Liver (tissue), 3 donors: ENCODE results near the gene SERPINA5.

Experiments
- EGR1 ChIP-seq, 2 donors: IDR thresholded peaks; 2 replicates each; pipeline ENCODE4 v1.6.1; 2016 to 2018; ENCODE audit warnings: antibody characterized with exemption in 2 of 2, low read depth in 2 of 2
- HNF4A ChIP-seq, 2 donors: conservative IDR thresholded peaks; 2 replicates each; pipeline ENCODE4 v1.6.1; 2016; ENCODE audit warnings: antibody characterized with exemption in 2 of 2, mild to moderate bottlenecking in 2 of 2
- RAD21 ChIP-seq, 2 donors: IDR thresholded peaks; 2 replicates each; pipeline ENCODE4 v1.6.1; 2016; ENCODE audit warnings: antibody characterized with exemption in 2 of 2, mild to moderate bottlenecking in 2 of 2
- RXRA ChIP-seq, 2 donors: IDR thresholded peaks; 2 replicates each; pipeline ENCODE4 v1.6.1; 2017 to 2018; ENCODE audit warnings: antibody characterized with exemption in 2 of 2, mild to moderate bottlenecking in 1 of 2
- TAF1 ChIP-seq: conservative IDR thresholded peaks from 2 replicates; pipeline ENCODE4 v1.6.1; 2016; ENCODE audit warnings: antibody characterized with exemption, mild to moderate bottlenecking
- TF ChIP-seq, protein P1 (sequence below): fragments of 150-350 bp; IDR thresholded peaks from 2 replicates; pipeline ENCODE4 v1.5.1; 2017; ENCODE audit warnings: improper control_type of control experiment, low read depth, low read length; ENCODE audit not compliant: missing input control
- TF ChIP-seq, protein P2 (sequence below): IDR thresholded peaks from 2 replicates; pipeline ENCODE4 v1.6.1; 2016; ENCODE audit warnings: antibody characterized with exemption
- TF ChIP-seq, protein P3 (sequence below): IDR thresholded peaks from 2 replicates; pipeline ENCODE4 v1.6.1; 2016; ENCODE audit warnings: antibody characterized with exemption, mild to moderate bottlenecking
- donor health status: healthy.
- donor health status: healthy.

DNA sequence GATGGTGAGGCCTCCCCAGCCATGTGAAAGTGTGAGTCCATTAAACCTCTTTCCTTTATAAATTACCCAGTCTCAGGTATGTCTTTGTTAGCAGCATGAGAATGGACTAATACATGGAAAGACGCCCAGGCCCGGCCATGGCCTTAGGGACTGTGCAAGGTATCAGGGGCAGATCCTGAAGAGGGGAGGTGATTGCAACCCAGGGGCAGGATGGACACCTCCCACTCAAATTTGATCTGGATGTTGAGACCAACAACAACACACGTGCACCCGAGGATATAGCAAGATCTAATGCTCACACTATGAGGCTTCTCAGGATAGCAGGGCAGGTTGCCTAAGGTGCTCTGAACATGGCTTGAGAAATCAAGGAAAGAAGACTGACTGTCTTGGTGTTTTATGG lies 33.5 kb upstream of the SERPINA5 start:
- TF ChIP-seq, protein P1, sequence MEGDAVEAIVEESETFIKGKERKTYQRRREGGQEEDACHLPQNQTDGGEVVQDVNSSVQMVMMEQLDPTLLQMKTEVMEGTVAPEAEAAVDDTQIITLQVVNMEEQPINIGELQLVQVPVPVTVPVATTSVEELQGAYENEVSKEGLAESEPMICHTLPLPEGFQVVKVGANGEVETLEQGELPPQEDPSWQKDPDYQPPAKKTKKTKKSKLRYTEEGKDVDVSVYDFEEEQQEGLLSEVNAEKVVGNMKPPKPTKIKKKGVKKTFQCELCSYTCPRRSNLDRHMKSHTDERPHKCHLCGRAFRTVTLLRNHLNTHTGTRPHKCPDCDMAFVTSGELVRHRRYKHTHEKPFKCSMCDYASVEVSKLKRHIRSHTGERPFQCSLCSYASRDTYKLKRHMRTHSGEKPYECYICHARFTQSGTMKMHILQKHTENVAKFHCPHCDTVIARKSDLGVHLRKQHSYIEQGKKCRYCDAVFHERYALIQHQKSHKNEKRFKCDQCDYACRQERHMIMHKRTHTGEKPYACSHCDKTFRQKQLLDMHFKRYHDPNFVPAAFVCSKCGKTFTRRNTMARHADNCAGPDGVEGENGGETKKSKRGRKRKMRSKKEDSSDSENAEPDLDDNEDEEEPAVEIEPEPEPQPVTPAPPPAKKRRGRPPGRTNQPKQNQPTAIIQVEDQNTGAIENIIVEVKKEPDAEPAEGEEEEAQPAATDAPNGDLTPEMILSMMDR, result no peak
- TF ChIP-seq TAF1 (no peak), RXRA (IDR thresholded peaks at IDR 0.05) (no peak), RAD21 (IDR thresholded peaks at IDR 0.05) (no peak), HNF4A (conservative IDR thresholded peaks at IDR 0.05) (no peak), EGR1 (IDR thresholded peaks at IDR 0.05; ENCODE audit: low read depth in 2 of 2) (no peak)
- TF ChIP-seq, protein P2, sequence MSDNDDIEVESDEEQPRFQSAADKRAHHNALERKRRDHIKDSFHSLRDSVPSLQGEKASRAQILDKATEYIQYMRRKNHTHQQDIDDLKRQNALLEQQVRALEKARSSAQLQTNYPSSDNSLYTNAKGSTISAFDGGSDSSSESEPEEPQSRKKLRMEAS, result no peak
- TF ChIP-seq, protein P3, sequence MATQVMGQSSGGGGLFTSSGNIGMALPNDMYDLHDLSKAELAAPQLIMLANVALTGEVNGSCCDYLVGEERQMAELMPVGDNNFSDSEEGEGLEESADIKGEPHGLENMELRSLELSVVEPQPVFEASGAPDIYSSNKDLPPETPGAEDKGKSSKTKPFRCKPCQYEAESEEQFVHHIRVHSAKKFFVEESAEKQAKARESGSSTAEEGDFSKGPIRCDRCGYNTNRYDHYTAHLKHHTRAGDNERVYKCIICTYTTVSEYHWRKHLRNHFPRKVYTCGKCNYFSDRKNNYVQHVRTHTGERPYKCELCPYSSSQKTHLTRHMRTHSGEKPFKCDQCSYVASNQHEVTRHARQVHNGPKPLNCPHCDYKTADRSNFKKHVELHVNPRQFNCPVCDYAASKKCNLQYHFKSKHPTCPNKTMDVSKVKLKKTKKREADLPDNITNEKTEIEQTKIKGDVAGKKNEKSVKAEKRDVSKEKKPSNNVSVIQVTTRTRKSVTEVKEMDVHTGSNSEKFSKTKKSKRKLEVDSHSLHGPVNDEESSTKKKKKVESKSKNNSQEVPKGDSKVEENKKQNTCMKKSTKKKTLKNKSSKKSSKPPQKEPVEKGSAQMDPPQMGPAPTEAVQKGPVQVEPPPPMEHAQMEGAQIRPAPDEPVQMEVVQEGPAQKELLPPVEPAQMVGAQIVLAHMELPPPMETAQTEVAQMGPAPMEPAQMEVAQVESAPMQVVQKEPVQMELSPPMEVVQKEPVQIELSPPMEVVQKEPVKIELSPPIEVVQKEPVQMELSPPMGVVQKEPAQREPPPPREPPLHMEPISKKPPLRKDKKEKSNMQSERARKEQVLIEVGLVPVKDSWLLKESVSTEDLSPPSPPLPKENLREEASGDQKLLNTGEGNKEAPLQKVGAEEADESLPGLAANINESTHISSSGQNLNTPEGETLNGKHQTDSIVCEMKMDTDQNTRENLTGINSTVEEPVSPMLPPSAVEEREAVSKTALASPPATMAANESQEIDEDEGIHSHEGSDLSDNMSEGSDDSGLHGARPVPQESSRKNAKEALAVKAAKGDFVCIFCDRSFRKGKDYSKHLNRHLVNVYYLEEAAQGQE, result no peak
